Measurements from ENCODE around the gene TACSTD2. TPM values are rescaled to one million over a fixed set of nuclear protein-coding genes. Genes with fewer than 3 reads are reported as not detected.
"Not testable (repeated sequence)": the region's sequence is repeated elsewhere in the genome, so short reads cannot be mapped to it uniquely, and the experiment has no call there.

The TACSTD2 gene
- total RNA-seq, 4 donors from 2014 or later, result 5.7 to 13.0 (median 8.9) TPM

DNA sequence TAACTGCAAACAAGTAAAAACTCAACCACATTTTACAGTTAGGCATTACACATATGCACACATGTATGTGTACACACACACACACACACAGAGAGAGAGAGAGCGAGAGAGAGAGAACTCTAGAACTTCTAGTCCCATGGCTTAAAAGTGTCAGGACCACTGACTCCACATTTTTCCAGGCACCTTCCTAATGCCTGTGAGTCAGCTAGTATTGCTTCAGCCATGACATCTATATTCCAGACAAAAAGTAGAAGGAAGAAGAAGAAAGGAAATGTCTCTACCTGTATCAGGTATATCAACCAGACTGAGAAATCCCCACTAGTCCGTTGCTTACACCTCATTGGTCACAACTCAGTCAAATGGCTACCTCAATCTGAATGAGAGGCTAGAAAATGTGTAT is 31.9 kb upstream of the TACSTD2 start:
- intact Hi-C loops (cut with DNase I), result no loop called here
- no peak for TF ChIP-seq POLR2A (IDR thresholded peaks at IDR 0.05)
- TF ChIP-seq, protein P1, sequence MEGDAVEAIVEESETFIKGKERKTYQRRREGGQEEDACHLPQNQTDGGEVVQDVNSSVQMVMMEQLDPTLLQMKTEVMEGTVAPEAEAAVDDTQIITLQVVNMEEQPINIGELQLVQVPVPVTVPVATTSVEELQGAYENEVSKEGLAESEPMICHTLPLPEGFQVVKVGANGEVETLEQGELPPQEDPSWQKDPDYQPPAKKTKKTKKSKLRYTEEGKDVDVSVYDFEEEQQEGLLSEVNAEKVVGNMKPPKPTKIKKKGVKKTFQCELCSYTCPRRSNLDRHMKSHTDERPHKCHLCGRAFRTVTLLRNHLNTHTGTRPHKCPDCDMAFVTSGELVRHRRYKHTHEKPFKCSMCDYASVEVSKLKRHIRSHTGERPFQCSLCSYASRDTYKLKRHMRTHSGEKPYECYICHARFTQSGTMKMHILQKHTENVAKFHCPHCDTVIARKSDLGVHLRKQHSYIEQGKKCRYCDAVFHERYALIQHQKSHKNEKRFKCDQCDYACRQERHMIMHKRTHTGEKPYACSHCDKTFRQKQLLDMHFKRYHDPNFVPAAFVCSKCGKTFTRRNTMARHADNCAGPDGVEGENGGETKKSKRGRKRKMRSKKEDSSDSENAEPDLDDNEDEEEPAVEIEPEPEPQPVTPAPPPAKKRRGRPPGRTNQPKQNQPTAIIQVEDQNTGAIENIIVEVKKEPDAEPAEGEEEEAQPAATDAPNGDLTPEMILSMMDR (IDR thresholded peaks at IDR 0.05), result no peak
- Histone ChIP-seq H3K27me3 (no peaks in the 10 kb centered on the region), H3K4me1 (no peaks in the 10 kb centered on the region), H3K27ac (no peak overlapping the region), H3K36me3 (no peaks in the 10 kb centered on the region), H3K4me3 (replicated peaks in 1 of 3) (no peak overlapping the region), H3K9me3 (no peaks in the 10 kb centered on the region)
- no peak for DNase-seq
- WGBS, 2 donors, result 94% methylated on average over 2 of the region's 2 CpGs

DNA sequence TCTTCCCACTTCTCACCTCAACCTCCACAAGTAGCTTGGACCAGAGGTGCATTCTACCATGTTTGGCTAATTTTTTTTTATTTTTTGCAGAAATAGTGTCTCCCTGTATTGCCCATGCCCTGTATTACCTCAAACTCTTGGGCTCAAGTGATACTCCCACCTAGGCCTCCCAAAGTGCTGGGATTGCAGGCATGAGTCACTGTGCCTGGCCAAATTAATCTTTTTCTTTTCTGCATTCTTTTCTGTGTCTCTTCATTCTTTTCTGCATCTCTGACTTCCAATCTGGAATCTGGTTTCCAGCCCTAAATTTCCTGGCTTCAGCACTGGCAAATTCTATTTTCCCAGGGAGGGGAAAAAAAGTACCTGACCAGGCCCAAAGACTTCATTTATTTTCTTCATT is 31.2 kb upstream of the TACSTD2 start:
- Histone ChIP-seq H3K4me3 (replicated peaks in 1 of 3) (no peak overlapping the region), H3K36me3 (no peaks in the 10 kb centered on the region), H3K27me3 (no peaks in the 10 kb centered on the region), H3K4me1 (no peaks in the 10 kb centered on the region), H3K27ac (no peak overlapping the region), H3K9me3 (no peaks in the 10 kb centered on the region)
- DNase-seq, result no peak
- intact Hi-C loops (cut with DNase I), result no loop called here
- no peak for TF ChIP-seq POLR2A (IDR thresholded peaks at IDR 0.05)
- TF ChIP-seq, protein P1 (IDR thresholded peaks at IDR 0.05), result no peak

- H3K4me3 ChIP-seq (replicated peaks in 1 of 3), result no peak overlapping the region
- intact Hi-C loops (cut with DNase I), result no loop called here
- no peaks in the 10 kb centered on the region for H3K27me3 ChIP-seq
- no peaks in the 10 kb centered on the region for H3K4me1 ChIP-seq
- no peaks in the 10 kb centered on the region for H3K9me3 ChIP-seq
- WGBS, 2 donors, result 90% methylated on average over 3 of the region's 3 CpGs
- no peaks in the 10 kb centered on the region for H3K36me3 ChIP-seq
- no peak overlapping the region for H3K27ac ChIP-seq
- DNase-seq, result no peak
- no peak for TF ChIP-seq POLR2A (IDR thresholded peaks at IDR 0.05)
- TF ChIP-seq, protein P1 (IDR thresholded peaks at IDR 0.05), result no peak
Measured at GRCh38 chr1:58607391-58607790, 30.3 kb upstream of the TACSTD2 start.

GRCh38 chr1:58601921-58602320 is 24.9 kb upstream of the TACSTD2 start:
- intact Hi-C loops (cut with DNase I); H3K4me1 ChIP-seq; H3K4me3 ChIP-seq (replicated peaks in 1 of 3); H3K27me3 ChIP-seq; H3K9me3 ChIP-seq; H3K27ac ChIP-seq; H3K36me3 ChIP-seq; DNase-seq: not testable (repeated sequence)
- 97% methylated on average over 1 of the region's 1 CpG for WGBS, 2 donors

DNA sequence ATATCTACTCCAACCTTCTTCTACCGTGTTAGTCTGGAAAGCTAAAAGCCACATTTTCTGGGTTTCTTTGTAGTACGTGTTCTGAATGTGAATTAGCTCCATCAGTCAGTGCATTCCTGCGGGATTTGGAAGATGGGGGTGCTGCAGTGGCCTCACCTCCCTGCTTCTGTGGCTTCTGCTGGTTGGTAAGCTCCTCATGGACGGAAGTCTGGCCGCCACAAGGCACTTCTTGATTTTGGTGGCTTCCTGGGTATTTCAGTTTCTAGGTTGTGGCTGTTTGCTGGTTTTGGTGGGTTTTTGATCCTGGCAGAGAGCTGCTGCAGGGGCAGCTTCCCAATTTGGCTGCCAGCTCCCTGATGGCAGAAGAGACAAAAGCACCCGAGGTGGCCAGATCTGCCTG is 20.9 kb upstream of the TACSTD2 start:
- Histone ChIP-seq H3K9me3 (no peaks in the 10 kb centered on the region), H3K27ac (no peak overlapping the region), H3K4me1 (peaks cover 2 to 19% of the 10 kb centered on the region in 2 donors), H3K27me3 (no peaks in the 10 kb centered on the region), H3K4me3 (replicated peaks in 1 of 3) (no peak overlapping the region), H3K36me3 (no peaks in the 10 kb centered on the region)
- 79 to 90% methylated on average over 5 to 6 of the region's 6 CpGs for WGBS, 2 donors
- TF ChIP-seq, protein P1 (IDR thresholded peaks at IDR 0.05), result no peak
- TF ChIP-seq POLR2A (IDR thresholded peaks at IDR 0.05), result no peak
- no peak for DNase-seq
- intact Hi-C loops (cut with DNase I), result no loop called here

- H3K27me3 ChIP-seq, result no peaks in the 10 kb centered on the region
- H3K4me1 ChIP-seq, result peaks cover 10 to 28% of the 10 kb centered on the region in 2 donors
- no peak overlapping the region for H3K4me3 ChIP-seq (replicated peaks in 1 of 3)
- DNase-seq, result peak; percentile 37 to 68
- WGBS, 2 donors, result 23 to 25% methylated on average over 9 of the region's 9 CpGs
- peak overlapping the region in 2 of 3 donors; percentile 35 to 66 for H3K27ac ChIP-seq
- TF ChIP-seq, protein P1 (IDR thresholded peaks at IDR 0.05), result no peak
- TF ChIP-seq POLR2A (IDR thresholded peaks at IDR 0.05), result no peak
- H3K36me3 ChIP-seq, result no peaks in the 10 kb centered on the region
- H3K9me3 ChIP-seq, result no peaks in the 10 kb centered on the region
- intact Hi-C loops (cut with DNase I), result no loop called here
Measured at GRCh38 chr1:58597076-58597475, 20.0 kb upstream of the TACSTD2 start.
